SK-N-SH treated with all-trans-retinoic acid at 6 μM for 48 hours (cell line): ENCODE results near the gene FOXJ3.

Experiments used
- PATZ1 ChIP-seq: fragments of 250-450 bp; sonication (Bioruptor Pico); IDR thresholded peaks from 2 replicates; pipeline ENCODE4 v1.8.0; 2020; ENCODE audit warnings: mild to moderate bottlenecking, moderate library complexity, borderline replicate concordance
- POU6F1 ChIP-seq: fragments of 250-450 bp; sonication (Bioruptor Pico); IDR thresholded peaks from 2 replicates; pipeline ENCODE4 v1.8.0; 2021; ENCODE audit warnings: low read depth, mild to moderate bottlenecking, moderate library complexity, borderline replicate concordance
- RARB ChIP-seq: fragments of 250-450 bp; sonication (Bioruptor Pico); IDR thresholded peaks from 2 replicates; pipeline ENCODE4 v1.8.0; 2021; ENCODE audit warnings: mild to moderate bottlenecking, moderate library complexity
- TSHZ2 ChIP-seq: fragments of 250-450 bp; sonication (Bioruptor Pico); IDR thresholded peaks from 2 replicates; pipeline ENCODE4 v1.5.0; 2020; ENCODE audit warnings: mild to moderate bottlenecking, moderate library complexity
- ZC3H10 ChIP-seq: fragments of 250-450 bp; sonication (Bioruptor Pico); IDR thresholded peaks from 2 replicates; pipeline ENCODE4 v1.5.1; 2021; ENCODE audit warnings: mild to moderate bottlenecking, moderate library complexity
- ZFP3 ChIP-seq: fragments of 250-450 bp; sonication (Bioruptor Pico); IDR thresholded peaks from 2 replicates; pipeline ENCODE4 v1.5.0; 2020; ENCODE audit warnings: mild to moderate bottlenecking, moderate library complexity
- TF ChIP-seq, protein P1 (sequence below): fragments of 250-450 bp; sonication (Bioruptor Pico); IDR thresholded peaks from 2 replicates; pipeline ENCODE4 v1.5.1; 2020; ENCODE audit warnings: low read depth, mild to moderate bottlenecking, moderate library complexity

DNA sequence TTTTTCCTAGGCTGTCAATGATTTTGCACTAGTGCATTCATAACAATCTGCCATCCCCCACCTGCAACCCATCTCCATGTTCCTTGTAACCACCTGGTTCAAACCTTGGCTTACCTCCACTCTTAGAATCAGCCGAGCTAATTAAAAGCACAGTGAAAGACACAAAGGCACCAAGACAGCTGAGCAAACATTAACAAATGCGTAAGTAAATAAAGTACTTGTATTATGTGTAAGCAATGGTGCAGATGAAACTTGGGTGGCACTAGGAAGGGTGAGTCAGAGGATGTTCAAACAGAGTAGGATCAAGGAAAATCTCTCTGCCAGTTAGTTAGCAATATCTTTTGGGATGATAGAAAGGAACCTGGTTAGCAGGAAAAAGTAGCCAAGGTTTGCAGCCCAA, 5.1 kb upstream of the FOXJ3 start:
- no peak for TF ChIP-seq RARB (CRISPR knock-in tag)
- no peak for TF ChIP-seq PATZ1 (CRISPR knock-in tag)
- TF ChIP-seq, protein P1, sequence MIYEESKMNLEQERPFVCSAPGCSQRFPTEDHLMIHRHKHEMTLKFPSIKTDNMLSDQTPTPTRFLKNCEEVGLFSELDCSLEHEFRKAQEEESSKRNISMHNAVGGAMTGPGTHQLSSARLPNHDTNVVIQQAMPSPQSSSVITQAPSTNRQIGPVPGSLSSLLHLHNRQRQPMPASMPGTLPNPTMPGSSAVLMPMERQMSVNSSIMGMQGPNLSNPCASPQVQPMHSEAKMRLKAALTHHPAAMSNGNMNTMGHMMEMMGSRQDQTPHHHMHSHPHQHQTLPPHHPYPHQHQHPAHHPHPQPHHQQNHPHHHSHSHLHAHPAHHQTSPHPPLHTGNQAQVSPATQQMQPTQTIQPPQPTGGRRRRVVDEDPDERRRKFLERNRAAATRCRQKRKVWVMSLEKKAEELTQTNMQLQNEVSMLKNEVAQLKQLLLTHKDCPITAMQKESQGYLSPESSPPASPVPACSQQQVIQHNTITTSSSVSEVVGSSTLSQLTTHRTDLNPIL (CRISPR knock-in tag): no peak
- no peak for TF ChIP-seq ZC3H10 (CRISPR knock-in tag)
- no peak for TF ChIP-seq POU6F1
- TF ChIP-seq TSHZ2 (CRISPR knock-in tag): no peak
- no peak for TF ChIP-seq ZFP3 (CRISPR knock-in tag)
